Stimulated activated CD4-positive, alpha-beta T cell treated with anti-CD3 and anti-CD28 coated beads, Interleukin-12 subunit alpha, Interleukin-12 subunit beta, amount 100 ng/mL, for 48 hours (primary cell): ENCODE measurements around the gene ZNF678.
A peak's percentile ranks its signal among the peaks of the same experiment; 100 is the strongest.

ENCODE experiments used
- DNase-seq, 3 donors: peaks; one replicate each; pipeline ENCODE4 v3.0.0-alpha.2; 2020; ENCODE audit warnings: low read depth in 2 of 3, low spot score in 1 of 3

The ZNF678 gene

DNA sequence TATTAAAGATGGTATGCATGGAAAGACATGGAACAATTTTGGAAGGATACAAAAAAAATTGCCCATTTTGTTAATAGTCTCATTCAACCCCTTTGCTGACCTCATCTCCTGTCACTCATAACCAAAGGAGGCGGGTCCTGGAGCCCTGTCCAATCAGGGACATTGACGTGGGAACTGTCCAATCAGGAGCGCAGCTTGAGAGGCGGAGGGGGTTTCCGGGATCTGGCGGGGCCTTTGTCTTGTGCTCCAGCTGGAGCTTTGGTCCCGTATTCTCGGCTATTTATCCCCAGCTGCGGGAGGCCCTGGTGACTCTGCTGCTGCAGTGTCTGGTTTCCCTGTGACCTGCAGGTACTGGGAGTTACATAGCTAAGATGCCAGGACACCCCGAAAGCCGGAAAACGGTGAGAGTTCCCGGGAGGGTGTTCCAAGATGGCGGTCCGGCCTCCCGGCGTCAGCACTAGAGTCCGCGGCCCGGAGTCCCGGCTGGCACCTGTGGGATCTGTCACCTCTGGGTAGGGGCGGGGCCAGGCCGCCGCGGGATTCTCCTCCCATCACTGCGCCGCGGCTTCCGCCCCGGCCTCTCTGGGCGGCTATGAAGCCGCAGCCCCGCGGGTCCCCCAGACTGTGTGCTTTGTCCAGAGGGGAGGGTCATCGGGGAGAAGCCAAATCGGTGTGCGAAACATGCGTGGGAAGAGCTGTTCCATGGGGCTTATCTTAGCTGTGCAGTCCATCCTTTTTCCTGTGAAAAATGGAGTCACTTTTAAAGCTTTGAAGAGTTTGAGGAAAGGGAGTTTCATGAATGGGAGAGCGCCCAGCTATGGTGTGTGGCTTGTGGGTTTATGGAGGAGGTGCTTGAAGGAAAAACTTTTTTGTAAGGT, at the start of gene ZNF678:
Gene ZNF678, plus strand, starts transcription at position 233 of the 878 bp plus-strand sequence. CDS start 87,436 bp downstream, outside the sequence.
- DNase-seq = peak; percentile 84 to 90 (median 85)

DNA sequence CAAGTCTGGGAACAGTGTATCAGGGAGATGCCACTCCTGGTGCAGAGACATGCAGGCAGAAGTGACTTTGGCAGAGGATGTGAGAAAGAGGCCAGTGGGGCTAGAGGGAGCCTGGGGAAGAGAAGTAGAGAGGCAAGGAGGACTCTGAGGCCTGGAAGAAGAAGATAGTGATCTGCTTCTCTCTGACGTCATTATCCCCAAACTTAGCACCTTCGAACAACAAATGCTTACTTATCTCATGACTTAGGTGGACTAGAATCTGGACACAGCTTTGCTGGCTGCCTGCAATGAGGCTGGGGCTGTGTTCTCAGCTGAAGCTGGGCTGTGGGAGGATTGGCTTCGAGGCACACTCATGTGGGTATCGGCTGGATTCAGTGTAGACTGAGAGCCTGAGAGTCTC, 44.5 kb upstream of the ZNF678 start:
- no peak for DNase-seq

DNA sequence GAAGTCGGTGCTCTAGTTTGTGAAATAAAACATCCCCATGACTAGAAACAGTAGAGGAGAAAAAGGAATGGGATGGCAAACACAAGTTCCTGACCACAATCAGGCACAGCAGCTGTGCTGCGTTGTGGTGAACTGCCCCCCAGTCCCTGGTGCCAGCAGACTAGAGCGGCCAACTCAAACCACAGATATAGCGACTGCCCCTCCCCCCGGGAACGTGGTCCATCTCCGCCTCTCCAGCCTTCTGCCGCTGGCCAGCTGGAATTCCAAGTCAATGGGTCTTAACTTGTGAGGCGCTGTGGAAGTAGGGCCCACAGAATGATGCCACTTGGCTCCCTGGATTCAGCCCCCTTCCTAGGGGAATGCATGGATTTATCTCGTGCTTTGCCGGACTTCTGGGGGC, 41.6 kb upstream of the ZNF678 start:
- DNase-seq = no peak

DNA sequence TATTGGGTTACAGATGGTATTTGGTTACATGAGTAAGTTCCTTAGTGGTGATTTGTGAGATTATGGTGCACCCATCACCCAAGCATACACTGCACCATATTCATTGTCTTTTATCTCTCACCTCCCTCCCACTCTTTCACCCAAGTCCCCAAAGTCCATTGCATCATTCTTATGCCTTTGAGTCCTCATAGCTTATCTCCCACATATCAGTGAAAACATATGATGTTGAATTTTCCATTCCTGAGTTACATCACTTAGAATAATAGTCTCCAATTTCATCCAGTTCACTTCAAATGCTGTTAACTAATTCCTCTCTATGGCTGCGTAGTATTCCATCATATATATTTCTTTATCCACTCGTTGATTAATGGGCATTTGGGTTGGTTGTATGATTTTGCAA, 36.8 kb upstream of the ZNF678 start:
- DNase-seq = no peak

DNA sequence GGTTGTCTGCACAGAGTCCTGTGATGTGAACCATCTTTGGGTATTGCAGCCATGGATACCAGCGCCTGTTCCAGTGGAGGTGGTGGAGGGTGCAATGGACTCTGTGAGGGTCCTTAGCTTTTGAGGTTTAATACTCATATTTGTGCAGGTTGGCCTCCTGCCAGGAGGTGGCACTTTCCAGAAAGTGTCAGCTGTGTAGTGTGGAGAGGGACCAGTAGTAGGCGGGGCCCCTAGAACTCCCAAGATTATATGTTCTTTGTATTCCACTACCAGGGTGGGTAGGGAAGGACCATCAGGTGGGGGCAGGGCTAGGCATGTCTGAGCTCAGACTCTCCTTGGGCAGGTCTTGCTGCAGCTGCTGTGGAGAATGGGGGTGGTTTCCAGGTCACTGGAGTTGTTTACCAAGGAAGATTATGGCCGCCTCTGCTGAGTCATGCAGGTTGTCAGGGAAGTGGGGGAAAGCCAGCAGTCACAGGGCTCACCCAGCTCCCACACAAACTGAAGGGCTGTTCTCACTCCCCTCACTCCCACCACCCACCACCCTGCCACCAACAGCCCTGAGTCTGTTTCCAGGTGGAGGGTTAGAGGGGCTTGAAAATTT, 31.2 kb upstream of the ZNF678 start:
- DNase-seq = no peak

DNA sequence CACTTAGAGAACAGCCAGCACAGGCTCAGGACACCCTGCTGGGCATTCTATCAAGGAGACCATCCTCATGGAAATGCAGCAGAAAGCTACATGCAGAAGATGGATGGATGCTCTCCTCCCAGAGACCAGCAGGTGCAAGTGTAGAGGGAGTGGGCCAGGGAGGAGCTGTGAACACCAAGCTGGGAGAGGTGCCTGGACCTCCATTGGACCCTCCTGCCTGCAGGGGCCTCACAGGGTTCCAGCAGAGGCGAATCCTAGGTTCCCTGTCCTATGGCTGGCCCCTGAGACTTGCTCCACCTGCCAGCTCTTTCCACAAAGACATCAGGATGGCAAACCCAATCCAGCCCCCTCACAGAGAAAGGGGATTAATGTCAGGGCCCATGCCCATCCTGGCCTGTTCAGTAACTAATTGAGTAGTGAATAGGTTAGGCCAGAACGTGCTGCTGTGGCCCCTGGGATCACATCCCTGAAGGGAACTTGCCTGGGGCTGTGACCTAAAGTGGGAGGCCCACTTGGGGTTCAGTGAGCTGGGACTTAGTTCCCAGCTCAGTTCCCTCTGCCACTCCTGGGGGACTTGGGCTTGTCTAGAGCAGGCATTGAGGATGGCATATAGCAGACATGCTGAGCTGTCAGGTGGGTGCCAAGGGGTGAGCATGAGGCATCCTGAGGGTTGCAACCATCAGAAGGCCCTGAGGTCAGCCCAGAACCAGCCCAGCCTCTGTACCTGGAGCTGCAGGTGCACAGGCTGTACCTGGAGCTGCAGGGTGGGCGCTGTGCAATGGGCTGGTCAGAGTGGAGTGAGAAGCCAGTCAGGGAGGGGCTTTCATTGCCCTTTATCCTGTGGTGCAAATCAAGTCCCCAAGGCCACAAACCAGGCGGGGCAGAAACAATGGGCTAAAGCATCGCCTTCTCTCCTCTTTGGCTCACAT, 22.9 kb upstream of the ZNF678 start:
- DNase-seq = no peak

DNA sequence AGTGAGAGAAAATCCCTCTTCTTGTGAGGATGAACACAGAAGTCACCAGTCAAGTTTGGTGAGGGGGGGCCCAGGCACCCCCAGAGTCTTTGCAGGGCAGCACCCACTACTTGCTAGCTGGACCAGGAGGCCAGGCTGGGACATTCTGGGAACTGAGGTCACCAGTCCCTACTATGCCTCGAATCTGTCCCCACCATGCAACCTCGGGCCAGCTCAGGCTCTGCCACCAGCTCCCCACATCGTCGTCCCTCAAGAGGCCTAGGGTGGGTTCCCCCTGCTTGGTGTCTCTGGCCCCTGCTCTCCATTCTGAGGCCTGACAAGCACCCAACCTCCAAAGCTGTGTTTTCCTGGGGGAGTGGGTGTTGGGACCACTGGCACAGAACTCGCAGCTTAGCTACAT, 22.2 kb upstream of the ZNF678 start:
- no peak for DNase-seq

DNA sequence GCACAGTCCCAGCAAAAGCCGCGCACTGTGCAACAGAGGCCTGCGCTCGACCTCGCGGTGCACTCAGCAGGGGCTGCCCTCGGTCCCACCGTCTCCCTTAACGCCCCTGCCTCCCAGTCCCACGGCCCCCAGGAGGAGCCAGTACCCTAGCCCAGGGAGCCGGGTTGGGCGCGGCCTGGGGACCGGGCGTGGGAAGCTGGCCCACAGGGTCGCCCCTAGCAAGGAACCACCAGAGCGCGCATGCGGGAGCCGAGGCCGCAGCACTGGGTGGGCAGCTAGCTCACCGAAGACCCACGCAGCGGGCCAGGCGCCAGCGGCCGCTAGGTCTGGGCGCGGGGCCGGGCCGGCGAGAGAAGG, 21.6 kb upstream of the ZNF678 start:
- DNase-seq = no peak

DNA sequence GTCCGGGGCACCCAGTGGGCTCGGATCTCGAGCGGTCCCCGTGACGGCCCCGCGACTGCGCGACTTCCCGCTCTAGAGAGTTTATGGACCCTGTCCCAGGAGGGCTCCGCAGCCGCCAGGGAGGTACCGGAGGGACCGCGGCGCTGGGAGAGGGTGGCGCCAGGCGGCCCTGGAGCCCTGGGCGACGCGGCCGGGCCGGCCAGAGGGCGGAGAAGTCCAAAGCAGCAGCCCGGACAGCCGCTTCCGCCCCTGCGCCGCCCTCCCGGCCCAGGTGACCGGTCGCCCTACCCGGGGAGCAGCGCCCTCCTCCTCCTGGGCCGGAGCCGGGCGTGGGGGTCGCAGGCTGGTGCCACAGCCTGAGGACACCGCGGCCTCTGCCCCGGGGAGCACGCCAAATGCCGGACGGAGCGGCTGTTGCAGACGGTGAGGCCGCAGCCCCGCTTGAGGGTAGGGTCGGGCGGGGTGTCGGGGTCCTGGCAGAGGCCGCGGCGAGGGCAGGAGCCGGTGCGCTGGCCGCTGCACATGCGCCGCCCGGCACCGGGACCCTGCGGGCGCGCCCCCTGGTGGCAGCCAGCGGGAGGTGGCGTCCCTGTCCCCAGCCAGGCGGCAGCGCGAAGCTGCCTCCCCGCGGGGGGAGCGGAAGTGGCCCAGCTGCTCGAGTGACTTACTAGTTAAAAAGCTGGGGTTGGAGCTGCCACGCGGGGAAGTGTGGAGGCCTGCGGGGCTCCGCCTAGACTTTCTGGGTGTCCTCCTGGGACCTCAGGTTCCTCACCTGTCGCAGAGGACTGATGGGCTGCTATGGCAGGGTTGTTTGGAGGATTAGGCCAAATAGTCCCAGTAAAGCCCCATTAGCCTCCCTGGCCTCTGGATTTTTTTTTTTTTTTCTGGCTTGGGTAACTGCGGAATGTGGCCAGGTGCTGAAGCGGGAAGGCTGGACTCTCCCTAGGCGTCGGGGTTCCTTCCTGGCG, 20.9 kb upstream of the ZNF678 start:
- peak; percentile 77 to 87 (median 81) for DNase-seq

DNA sequence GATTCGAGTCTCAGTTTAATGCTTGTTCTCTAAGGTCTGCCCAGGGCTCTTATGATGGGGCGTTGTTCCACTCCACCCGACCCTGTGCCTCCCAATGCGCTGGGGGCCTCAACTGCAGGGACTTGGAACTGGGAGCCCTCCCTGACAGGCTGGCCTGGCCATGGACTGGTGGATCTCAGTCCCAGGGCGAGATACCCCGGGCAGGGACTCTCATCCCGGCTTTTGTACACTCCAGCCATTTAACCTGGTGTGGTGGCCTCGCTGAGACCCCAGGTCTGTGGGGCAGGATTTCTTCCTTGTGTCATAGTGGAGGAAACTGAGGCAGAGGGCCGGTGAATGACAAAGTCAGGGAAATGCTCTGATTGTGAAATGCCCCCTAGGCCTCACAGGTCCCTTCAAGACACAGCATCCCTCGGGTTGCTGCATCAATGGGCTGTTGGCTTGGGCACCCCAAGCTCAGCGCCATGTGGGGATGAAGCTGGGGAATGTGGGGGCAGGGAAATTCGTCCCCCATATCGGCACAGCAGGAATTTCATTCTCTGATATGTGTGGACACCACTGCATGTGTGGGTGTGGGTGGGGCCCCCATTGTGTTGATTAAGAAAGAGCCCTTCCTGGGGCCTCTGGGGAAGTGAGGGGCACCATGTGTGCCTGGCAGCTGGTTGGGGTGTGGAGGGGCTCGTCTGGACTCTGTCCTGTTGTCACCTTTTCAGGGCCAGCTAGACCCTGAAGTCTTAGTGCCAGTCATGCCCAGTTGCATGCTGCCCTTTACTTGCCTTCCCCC, 19.9 kb upstream of the ZNF678 start:
- DNase-seq = no peak

DNA sequence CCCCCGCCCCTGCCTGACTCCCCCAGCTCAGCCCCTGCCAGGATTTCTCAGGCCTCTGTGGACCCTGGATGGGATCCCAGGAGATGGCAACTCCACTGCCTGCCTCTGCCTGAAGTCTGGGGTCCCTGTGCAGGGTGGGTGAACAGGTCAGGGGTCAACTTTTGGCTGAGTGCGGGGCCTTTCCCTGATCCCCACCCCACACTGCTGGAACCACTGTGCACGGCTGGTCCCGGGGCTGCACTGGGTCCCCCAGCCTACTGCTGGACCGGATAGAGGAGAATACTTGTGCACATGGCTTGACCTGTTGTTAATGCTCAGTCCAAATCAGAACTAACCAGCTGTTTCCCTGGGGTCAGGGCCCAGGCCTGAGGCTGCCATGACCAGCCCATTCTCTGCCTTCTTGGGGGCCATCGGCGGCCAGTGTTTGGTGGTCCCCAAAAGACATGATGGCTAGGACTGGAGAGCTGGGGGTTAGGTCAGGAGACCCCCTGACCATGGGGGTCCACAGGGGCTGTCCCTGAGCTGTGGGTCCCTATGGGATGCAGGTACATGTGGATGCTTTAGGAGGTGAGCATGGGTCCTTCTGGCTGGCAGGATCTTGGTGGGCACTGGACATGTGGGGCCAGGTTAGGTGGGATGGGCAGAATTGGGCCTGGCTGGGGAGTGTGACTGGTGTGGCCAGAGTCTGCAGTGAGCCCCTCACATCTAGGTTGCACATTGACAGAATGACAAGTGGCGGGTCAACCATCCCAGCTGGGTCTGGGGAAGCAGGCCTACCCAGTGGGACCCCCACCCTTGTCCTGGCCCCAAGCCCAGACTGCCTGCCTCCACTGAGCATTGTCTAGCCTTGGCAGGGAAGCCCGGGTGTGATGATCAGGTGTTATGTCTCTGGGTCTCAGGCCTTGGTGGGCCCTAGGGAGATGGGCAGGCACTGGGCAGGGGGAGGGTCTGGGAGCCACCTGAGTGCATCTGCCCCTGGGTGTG, 19.0 kb upstream of the ZNF678 start:
- no peak for DNase-seq

DNA sequence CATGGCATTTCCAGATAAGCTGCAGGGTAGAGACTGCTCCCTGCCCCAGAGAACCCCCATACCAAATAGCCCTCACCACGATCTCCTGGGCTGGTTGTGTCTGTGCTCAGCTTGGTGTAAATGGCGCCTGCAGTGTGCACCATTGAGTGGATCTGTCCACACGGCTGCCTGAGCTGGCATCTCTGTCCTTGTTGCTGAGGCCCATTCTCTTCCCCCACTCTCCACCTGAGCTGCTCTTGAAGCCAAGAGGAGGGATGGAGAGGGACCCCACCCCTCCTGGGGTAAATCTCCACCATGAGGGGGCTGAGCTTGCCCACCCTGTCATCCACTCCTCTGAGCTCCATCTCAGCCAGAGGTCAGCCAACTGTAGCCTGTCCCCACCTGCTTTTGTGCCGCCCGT, 18.0 kb upstream of the ZNF678 start:
- no peak for DNase-seq

DNA sequence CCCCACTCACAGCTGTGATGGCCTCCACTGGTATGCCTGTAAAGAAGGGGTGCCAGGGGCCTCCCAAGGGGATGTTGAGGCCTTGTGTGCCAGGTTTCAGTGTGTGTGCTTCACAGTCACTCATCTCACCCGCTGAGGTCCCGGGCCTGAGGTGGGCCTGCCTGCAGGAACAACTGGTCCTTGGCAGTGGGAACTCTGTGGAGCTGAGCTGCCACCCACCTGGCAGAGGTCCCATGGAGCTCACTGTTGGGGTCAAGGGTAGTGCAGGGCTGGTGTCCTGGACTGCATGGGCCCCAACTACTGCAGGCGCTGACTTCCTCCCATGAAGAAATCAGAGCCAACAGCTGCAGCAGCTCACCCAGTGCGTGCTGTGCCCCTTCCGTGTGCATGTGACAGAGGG, 17.3 kb upstream of the ZNF678 start:
- no peak for DNase-seq

DNA sequence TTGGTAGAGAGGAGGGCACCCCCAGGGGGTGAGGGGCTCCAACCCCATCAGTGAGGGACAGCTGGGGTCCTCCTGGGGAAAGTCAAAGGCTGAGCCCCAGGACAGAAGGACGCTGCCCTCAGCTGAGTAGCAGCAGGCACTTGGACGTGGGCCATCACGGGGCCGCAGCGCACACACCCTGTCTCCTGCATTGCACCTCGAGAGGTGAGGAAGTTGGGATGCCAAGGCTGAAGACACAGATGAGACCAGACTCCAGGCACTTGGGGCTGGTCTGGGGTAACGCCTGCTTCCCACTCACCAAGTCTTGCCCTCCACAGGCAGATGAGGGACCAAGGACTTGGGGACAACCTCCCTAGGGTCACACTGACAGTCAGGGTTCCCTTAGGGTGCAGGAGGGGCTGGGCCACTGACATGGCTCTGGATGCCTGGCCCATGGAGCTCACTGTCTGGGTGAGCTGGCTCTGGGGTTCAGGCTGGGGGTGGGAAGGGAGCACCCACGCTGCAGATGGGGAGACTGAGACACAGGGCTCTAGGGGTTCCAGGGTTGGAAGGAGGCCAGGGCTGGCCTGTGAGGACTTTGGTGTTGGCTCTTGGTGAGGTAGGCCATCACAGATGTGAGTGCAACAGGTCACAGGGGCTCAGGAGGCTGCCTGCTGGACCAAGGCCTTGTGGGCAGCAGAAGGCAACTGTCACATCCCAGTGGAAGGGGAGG, 16.6 kb upstream of the ZNF678 start:
- DNase-seq = no peak

DNA sequence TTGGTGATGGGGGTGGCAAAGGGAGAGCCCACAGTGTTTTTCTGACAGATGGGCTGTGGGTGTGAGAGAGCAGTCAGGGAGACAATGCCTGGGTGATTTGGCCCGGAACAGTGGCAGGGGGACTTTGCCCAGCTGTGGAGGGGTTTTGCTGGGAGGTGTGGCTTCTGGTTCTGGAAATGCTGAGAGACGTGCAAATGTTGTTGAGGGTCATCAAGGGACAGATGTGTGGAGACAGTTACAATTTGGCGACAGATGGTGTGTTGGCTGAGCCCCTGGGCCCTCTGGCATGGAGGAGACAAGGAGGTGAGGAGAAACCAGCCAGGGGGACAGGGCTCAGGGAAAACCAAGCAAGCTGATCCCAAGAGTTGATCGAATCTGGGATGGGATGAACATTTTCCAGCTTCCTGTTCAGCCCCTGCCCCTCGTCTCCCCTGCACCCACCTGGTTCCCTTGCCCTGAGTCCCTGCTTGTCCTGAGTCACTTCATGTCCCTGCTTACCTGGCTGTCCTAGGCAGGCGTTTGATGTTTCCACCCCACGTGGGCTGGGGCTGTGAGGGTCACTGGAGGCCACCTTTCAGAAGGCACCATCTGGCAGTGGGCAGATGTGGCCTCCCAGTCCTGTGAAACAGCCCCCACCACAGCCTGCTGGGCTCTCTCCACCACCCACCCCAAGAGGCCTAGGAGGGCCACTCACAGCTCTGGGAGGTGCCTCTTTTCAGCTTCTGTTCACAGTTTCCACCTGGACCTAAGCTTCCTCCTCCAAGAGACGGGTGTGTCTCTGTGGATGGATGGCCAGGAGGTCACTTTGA, 15.8 kb upstream of the ZNF678 start:
- DNase-seq = no peak

DNA sequence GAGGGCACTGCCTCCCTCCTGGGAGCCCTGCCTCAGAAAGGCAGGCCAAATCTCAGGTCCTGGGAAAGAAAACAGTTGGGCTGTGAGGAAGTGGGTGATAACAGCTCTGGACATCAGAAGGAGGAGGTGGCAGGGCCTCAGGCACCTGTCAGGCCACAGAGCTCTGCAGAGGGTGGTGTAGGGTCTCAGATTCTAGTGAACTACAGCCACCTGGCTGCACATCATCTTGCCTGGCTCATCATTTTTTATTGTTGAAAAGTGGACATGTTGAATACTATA, 15.3 kb upstream of the ZNF678 start:
- DNase-seq = no peak

DNA sequence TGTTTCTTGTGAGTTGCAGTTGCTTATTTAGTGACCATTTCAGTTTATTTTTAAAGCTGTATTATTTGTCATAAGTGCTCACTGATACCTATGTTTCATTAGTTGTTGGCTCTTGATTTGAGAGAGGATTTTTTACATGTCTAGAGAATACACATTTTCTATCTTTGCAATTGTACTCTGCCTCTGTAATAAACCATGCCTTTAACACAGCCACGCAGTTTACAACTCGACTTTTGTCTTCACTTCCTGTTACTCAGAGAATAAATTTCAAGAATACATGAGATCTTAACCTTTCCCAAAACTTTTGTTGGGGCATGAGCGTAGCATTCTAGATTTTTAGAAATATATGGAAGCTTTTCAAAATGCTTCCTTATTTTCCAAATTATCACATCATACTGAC, 14.9 kb upstream of the ZNF678 start:
- DNase-seq = no peak
